NCI-H1092 treated with DMSO at 0.1 percent for 48 hours (cell line): ENCODE results near the gene CREG2.
"Not testable (repeated sequence)": the region's sequence is repeated elsewhere in the genome, so short reads cannot be mapped to it uniquely, and the experiment has no call there.

Source experiments
- DNase-seq: peaks from one replicate; lab custom pipeline; 2025; lab: John Stamatoyannopoulos, UW

The CREG2 gene

GRCh38 chr2:101342625-101343008, 44.7 kb downstream of the CREG2 start:
- no peak for DNase-seq

GRCh38 chr2:101341901-101342624, 45.2 kb downstream of the CREG2 start:
- peak; percentile 26 for DNase-seq

- DNase-seq = no peak
Measured at GRCh38 chr2:101341421-101341820, 45.9 kb downstream of the CREG2 start.

GRCh38 chr2:101340141-101340551, 47.2 kb downstream of the CREG2 start:
- no peak for DNase-seq

GRCh38 chr2:101339266-101339880, 47.9 kb downstream of the CREG2 start:
- no peak for DNase-seq

- DNase-seq = no peak
Measured at GRCh38 chr2:101337877-101338276, 49.4 kb downstream of the CREG2 start.

GRCh38 chr2:101332885-101333766, 54.2 kb downstream of the CREG2 start:
- DNase-seq = no peak

- no peak for DNase-seq
Measured at GRCh38 chr2:101331202-101331601, 56.1 kb downstream of the CREG2 start.

- no peak for DNase-seq
Measured at GRCh38 chr2:101330253-101330933, 56.9 kb downstream of the CREG2 start.

GRCh38 chr2:101329026-101329425, 58.3 kb downstream of the CREG2 start:
- no peak for DNase-seq

- no peak for DNase-seq
Measured at GRCh38 chr2:101328474-101329007, 58.8 kb downstream of the CREG2 start.

- no peak for DNase-seq
Measured at GRCh38 chr2:101327863-101328394, 59.4 kb downstream of the CREG2 start.

- DNase-seq = no peak
Measured at GRCh38 chr2:101325425-101325824, 61.9 kb downstream of the CREG2 start.

GRCh38 chr2:101316568-101316967, 70.7 kb downstream of the CREG2 start:
- not testable (repeated sequence) for DNase-seq

GRCh38 chr2:101311696-101312017, 75.6 kb downstream of the CREG2 start:
- DNase-seq = no peak

- DNase-seq = no peak
Measured at GRCh38 chr2:101310834-101311695, 76.2 kb downstream of the CREG2 start.

- no peak for DNase-seq
Measured at GRCh38 chr2:101310090-101310833, 77.0 kb downstream of the CREG2 start.

GRCh38 chr2:101308432-101309210, 78.7 kb downstream of the CREG2 start, which contains the start of gene RNF149:
Gene RNF149, minus strand, starts transcription at chr2:101308701. Its CDS starts 113 bp downstream, at chr2:101308588.
- peak; percentile 74 for DNase-seq

- no peak for DNase-seq
Measured at GRCh38 chr2:101307950-101308431, 79.3 kb downstream of the CREG2 start.
